Thyroid gland (tissue), 4 donors: ENCODE measurements around the gene RAPGEF1. TPM values are rescaled to one million over a fixed set of nuclear protein-coding genes. Genes with fewer than 3 reads are reported as not detected.
A peak's percentile ranks its signal among the peaks of the same experiment; 100 is the strongest.

Experiments used
- DNase-seq, 2 donors: peaks; one replicate each; pipeline ENCODE4 v3.0.0-alpha.2; 2019
- H3K27ac ChIP-seq, 3 donors: fragments of 200-600 bp; sonication (generic); 1 replicate in 2 of 3; 2 replicates in 1 of 3; pipeline ENCODE4 v1.5.1; 2016 to 2019; ENCODE audit warnings: mild to moderate bottlenecking in 1 of 3, moderate library complexity in 1 of 3
- H3K27me3 ChIP-seq: fragments of 200-600 bp; sonication (generic); one replicate; pipeline ENCODE4 v1.5.1; 2019
- H3K36me3 ChIP-seq, 2 donors: fragments of 200-600 bp; sonication (generic); one replicate each; pipeline ENCODE4 v1.5.1; 2016 to 2019
- H3K4me1 ChIP-seq, 2 donors: fragments of 200-600 bp; sonication (generic); one replicate each; pipeline ENCODE4 v1.5.1; 2017 to 2019
- H3K4me3 ChIP-seq, 3 donors: fragments of 200-600 bp; sonication (generic); replicated peaks in 1 of 3; 1 replicate in 2 of 3; 2 replicates in 1 of 3; pipeline ENCODE4 v1.5.1; 2016; ENCODE audit warnings: mild to moderate bottlenecking in 1 of 3
- H3K9me3 ChIP-seq: fragments of 200-600 bp; sonication (generic); one replicate; pipeline ENCODE4 v1.5.1; 2017
- CTCF ChIP-seq, 6 experiments: fragments of 200-600 bp in 3 of 6; fragments of 450-650 bp in 3 of 6; sonication (generic) in 3 of 6; IDR thresholded peaks; one replicate each; pipeline ENCODE4 v1.5.1; 2016 to 2019; ENCODE audit warnings: antibody characterized with exemption in 6 of 6, mild to moderate bottlenecking in 2 of 6, inconsistent platforms in 1 of 6, moderate library complexity in 1 of 6
- POLR2A ChIP-seq, 2 donors: fragments of 450-650 bp; IDR thresholded peaks; one replicate each; pipeline ENCODE4 v1.6.1; 2017; ENCODE audit warnings: antibody characterized with exemption in 2 of 2, mild to moderate bottlenecking in 2 of 2, moderate library complexity in 1 of 2
- WGBS, 2 donors: methylation state at CpG; one replicate each; pipeline ENCODE4 v1.1.5; 2017; 5-methylcytosine and 5-hydroxymethylcytosine counted together
- intact Hi-C: fragments of 100-400 bp; cut with DNase I; formaldehyde crosslinking; loops from one replicate; pipeline ENCODE4 v1.15.1; 2023
- total RNA-seq, 4 donors: library from RNA; depleted of rRNA; stranded (reverse); fragments of >200 nt; gene quantifications; one replicate each; pipeline ENCODE4 v1.2.3, GENCODE V29; 2016

The RAPGEF1 gene
- total RNA-seq, 4 donors from 2014 or later, result 39.6 to 52.5 (median 44.9) TPM

- Histone ChIP-seq H3K9me3 (no peaks in the 10 kb centered on the region), H3K4me3 (no peak overlapping the region), H3K4me1 (peaks cover 26 to 70% of the 10 kb centered on the region in 2 donors), H3K36me3 (peaks cover 5 to 6% of the 10 kb centered on the region in 2 donors), H3K27me3 (no peaks in the 10 kb centered on the region), H3K27ac (peak overlapping the region in 2 of 3 donors; percentile 21 to 36)
- TF ChIP-seq POLR2A (IDR thresholded peaks at IDR 0.05) (no peak), CTCF (IDR thresholded peaks at IDR 0.05) (no peak)
- 62 to 63% methylated on average over 7 to 13 of the region's 13 CpGs for WGBS, 2 donors
- intact Hi-C loops, result no loop called here
- no peak for DNase-seq
Measured at GRCh38 chr9:131624636-131625507, 115.0 kb downstream of the RAPGEF1 start.

- intact Hi-C loops, result no loop called here
- no peak for DNase-seq
- no peaks in the 10 kb centered on the region for H3K9me3 ChIP-seq
- H3K4me3 ChIP-seq, result no peak overlapping the region
- H3K4me1 ChIP-seq, result peaks cover 26 to 60% of the 10 kb centered on the region in 2 donors
- 94% methylated on average over 14 of the region's 14 CpGs for WGBS, 2 donors
- TF ChIP-seq CTCF (IDR thresholded peaks at IDR 0.05) (no peak), POLR2A (IDR thresholded peaks at IDR 0.05) (no peak)
- no peaks in the 10 kb centered on the region for H3K27me3 ChIP-seq
- peaks cover 6 to 16% of the 10 kb centered on the region in 2 donors for H3K36me3 ChIP-seq
- H3K27ac ChIP-seq, result peak overlapping the region in 1 of 3 donors; percentile 16
Measured at GRCh38 chr9:131623655-131624330, 116.1 kb downstream of the RAPGEF1 start.

- 88 to 91% methylated on average over 4 of the region's 4 CpGs for WGBS, 2 donors
- no peak for TF ChIP-seq POLR2A (IDR thresholded peaks at IDR 0.05)
- TF ChIP-seq CTCF (IDR thresholded peaks at IDR 0.05), result no peak
- H3K27ac ChIP-seq, result peak overlapping the region in 2 of 3 donors; percentile 77 to 78
- no peaks in the 10 kb centered on the region for H3K27me3 ChIP-seq
- peaks cover 16 to 56% of the 10 kb centered on the region in 2 donors for H3K4me1 ChIP-seq
- intact Hi-C loops, result no loop called here
- no peak for DNase-seq
- no peaks in the 10 kb centered on the region for H3K9me3 ChIP-seq
- peaks cover 6 to 18% of the 10 kb centered on the region in 2 donors for H3K36me3 ChIP-seq
- H3K4me3 ChIP-seq, result no peak overlapping the region
Measured at GRCh38 chr9:131622523-131622922, 117.4 kb downstream of the RAPGEF1 start.

- Histone ChIP-seq H3K4me3 (no peak overlapping the region), H3K4me1 (peaks cover 12 to 53% of the 10 kb centered on the region in 2 donors), H3K27me3 (no peaks in the 10 kb centered on the region), H3K9me3 (no peaks in the 10 kb centered on the region), H3K36me3 (peaks cover 6 to 18% of the 10 kb centered on the region in 2 donors), H3K27ac (peak overlapping the region; percentile 12 to 78 (median 77))
- no peak for DNase-seq
- no peak for TF ChIP-seq CTCF (IDR thresholded peaks at IDR 0.05)
- TF ChIP-seq POLR2A (IDR thresholded peaks at IDR 0.05), result no peak
- 83 to 87% methylated on average over 27 to 29 of the region's 31 CpGs for WGBS, 2 donors
- intact Hi-C loops, result no loop called here
Measured at GRCh38 chr9:131621551-131622358, 118.1 kb downstream of the RAPGEF1 start.
